ENCODE measurements around the gene PRSS48. TPM values are rescaled to one million over a fixed set of nuclear protein-coding genes. Genes with fewer than 3 reads are reported as not detected.

The PRSS48 gene
- polyA plus RNA-seq, 2 of the 4 experiments (the other 2 are of a cell fraction) = not detected

DNA sequence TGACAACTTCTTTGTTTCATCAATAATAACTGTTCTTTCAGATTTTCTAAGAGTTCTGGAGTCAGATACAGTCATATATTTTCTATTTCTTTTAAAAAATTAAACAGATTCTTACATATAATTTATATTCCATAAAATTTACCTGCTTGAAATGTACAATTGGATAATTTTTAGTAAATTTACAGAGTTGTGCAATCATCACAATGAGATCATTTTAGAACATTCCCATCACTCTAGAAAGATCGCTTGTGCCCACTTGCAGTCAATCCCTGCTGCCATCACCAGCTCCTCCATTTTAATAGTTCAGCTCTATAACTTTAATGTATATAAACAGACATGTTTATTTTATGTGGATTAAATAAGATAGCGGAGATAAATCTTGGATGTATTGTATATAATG is 29.6 kb upstream of the PRSS48 start:
- H3K4me1 ChIP-seq = no peaks in the 10 kb centered on the region
- DNase-seq (ENCODE audit: low read depth in 1 of 2, low spot score in 1 of 2) (no peak), FAIRE-seq (no peak), ATAC-seq (no peak)
- WGBS (ENCODE audit: missing lambda C conversion rate) = 89% methylated on average over 2 of the region's 2 CpGs
- ChIA-PET POLR2A (no interaction called here), CTCF (no interaction called here)
- TF ChIP-seq KDM5A (IDR thresholded peaks at IDR 0.05) = no peak
- TF ChIP-seq RAD21 (conservative IDR thresholded peaks at IDR 0.05 in 1 of 2, IDR thresholded peaks at IDR 0.05 in 1 of 2) = no peak
- TF ChIP-seq, protein P1, sequence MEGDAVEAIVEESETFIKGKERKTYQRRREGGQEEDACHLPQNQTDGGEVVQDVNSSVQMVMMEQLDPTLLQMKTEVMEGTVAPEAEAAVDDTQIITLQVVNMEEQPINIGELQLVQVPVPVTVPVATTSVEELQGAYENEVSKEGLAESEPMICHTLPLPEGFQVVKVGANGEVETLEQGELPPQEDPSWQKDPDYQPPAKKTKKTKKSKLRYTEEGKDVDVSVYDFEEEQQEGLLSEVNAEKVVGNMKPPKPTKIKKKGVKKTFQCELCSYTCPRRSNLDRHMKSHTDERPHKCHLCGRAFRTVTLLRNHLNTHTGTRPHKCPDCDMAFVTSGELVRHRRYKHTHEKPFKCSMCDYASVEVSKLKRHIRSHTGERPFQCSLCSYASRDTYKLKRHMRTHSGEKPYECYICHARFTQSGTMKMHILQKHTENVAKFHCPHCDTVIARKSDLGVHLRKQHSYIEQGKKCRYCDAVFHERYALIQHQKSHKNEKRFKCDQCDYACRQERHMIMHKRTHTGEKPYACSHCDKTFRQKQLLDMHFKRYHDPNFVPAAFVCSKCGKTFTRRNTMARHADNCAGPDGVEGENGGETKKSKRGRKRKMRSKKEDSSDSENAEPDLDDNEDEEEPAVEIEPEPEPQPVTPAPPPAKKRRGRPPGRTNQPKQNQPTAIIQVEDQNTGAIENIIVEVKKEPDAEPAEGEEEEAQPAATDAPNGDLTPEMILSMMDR (IDR thresholded peaks at IDR 0.05) = no peak
- TF ChIP-seq ZSCAN20 (CRISPR knock-in tag; IDR thresholded peaks at IDR 0.05) = no peak
- TF ChIP-seq, protein P2, sequence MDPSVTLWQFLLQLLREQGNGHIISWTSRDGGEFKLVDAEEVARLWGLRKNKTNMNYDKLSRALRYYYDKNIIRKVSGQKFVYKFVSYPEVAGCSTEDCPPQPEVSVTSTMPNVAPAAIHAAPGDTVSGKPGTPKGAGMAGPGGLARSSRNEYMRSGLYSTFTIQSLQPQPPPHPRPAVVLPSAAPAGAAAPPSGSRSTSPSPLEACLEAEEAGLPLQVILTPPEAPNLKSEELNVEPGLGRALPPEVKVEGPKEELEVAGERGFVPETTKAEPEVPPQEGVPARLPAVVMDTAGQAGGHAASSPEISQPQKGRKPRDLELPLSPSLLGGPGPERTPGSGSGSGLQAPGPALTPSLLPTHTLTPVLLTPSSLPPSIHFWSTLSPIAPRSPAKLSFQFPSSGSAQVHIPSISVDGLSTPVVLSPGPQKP (IDR thresholded peaks at IDR 0.05; ENCODE audit: low read depth, low read length) = no peak
- TF ChIP-seq, protein P3, sequence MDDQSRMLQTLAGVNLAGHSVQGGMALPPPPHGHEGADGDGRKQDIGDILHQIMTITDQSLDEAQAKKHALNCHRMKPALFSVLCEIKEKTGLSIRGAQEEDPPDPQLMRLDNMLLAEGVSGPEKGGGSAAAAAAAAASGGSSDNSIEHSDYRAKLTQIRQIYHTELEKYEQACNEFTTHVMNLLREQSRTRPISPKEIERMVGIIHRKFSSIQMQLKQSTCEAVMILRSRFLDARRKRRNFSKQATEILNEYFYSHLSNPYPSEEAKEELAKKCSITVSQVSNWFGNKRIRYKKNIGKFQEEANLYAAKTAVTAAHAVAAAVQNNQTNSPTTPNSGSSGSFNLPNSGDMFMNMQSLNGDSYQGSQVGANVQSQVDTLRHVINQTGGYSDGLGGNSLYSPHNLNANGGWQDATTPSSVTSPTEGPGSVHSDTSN (IDR thresholded peaks at IDR 0.05) = no peak
- TF ChIP-seq SREBF2 (IDR thresholded peaks at IDR 0.05) = no peak
- no peak for TF ChIP-seq TFCP2L1 (CRISPR knock-in tag; IDR thresholded peaks at IDR 0.05)
- TF ChIP-seq CBX8 (IDR thresholded peaks at IDR 0.05) = no peak
- no peak for TF ChIP-seq ZFP36 (IDR thresholded peaks at IDR 0.05; ENCODE audit: borderline replicate concordance, partially characterized antibody)
- no peak for TF ChIP-seq HOXB5 (CRISPR knock-in tag; IDR thresholded peaks at IDR 0.05)
- TF ChIP-seq PHF8 (IDR thresholded peaks at IDR 0.05; ENCODE audit: borderline replicate concordance, low read depth) = no peak
- TF ChIP-seq CHD4 (IDR thresholded peaks at IDR 0.05; ENCODE audit: borderline replicate concordance) = no peak
- no peak overlapping the region for H3K4me2 ChIP-seq
- no peaks in the 10 kb centered on the region for H3K9me3 ChIP-seq
- no peak overlapping the region for H3K27ac ChIP-seq
- no peak overlapping the region for H3K4me3 ChIP-seq

DNA sequence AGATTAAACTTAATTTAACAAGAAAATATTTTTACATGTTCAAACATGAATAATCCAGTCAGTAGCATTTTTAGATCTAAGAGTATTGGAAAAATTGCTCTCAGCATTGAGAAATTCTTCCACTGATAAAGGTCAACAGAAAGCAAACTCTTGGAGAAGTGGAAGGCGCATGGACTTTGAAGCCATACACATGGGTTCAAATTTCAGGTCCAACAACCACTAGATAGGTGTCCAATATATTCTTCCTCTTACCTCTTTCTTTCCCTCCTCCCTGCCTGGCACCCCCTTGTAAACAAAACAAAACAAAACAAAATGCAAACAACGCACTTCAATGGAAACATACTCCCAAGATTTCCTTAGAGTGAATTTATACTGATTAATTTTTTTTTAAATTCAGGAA is 28.4 kb upstream of the PRSS48 start:
- ChIA-PET POLR2A (no interaction called here), CTCF (no interaction called here)

DNA sequence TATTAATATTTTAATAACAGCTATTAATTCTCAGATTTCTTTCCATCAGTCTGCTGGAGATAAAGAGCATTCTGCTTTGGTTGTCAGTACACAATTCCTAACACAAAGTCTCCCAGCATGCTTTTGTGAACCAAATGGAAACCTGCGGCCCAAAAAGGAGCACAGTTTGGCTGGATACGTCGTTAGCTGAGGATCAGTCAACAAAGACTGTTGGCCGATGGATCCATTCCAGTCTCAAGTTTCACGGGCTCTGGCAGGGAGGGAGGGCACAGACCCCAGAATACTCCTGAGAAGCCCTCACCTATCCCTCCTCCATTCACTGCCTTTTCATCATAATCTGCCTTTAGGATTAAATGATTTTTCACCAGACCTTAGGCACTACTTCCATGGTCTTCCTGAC is 26.3 kb upstream of the PRSS48 start:
- DNase-seq (ENCODE audit: low read depth in 1 of 2, low spot score in 1 of 2) (no peak), FAIRE-seq (no peak), ATAC-seq (no peak)
- Histone ChIP-seq H3K27ac (no peak overlapping the region), H3K4me2 (no peak overlapping the region), H3K4me3 (no peak overlapping the region), H3K4me1 (no peaks in the 10 kb centered on the region), H3K9me3 (no peaks in the 10 kb centered on the region)
- POLR2A ChIA-PET = no interaction called here
- 92% methylated on average over 5 of the region's 5 CpGs for WGBS (ENCODE audit: missing lambda C conversion rate)
- CTCF ChIA-PET = no interaction called here
- TF ChIP-seq RNF2 (IDR thresholded peaks at IDR 0.05; ENCODE audit: borderline replicate concordance, low read depth) (no peak), NPAS2 (CRISPR knock-in tag; IDR thresholded peaks at IDR 0.05; ENCODE audit: borderline replicate concordance) (no peak), ZFP36 (IDR thresholded peaks at IDR 0.05; ENCODE audit: borderline replicate concordance, partially characterized antibody) (no peak), BHLHE40 (IDR thresholded peaks at IDR 0.05; ENCODE audit: low read depth, low read length) (no peak), RARB (CRISPR knock-in tag; IDR thresholded peaks at IDR 0.05) (no peak), CHD2 (IDR thresholded peaks at IDR 0.05; ENCODE audit: low read length, partially characterized antibody) (no peak), TP53 (CRISPR knock-in tag; IDR thresholded peaks at IDR 0.05) (no peak), HOXB13 (CRISPR knock-in tag; IDR thresholded peaks at IDR 0.05; ENCODE audit: low read depth) (no peak), FOSB (CRISPR knock-in tag; IDR thresholded peaks at IDR 0.05) (no peak), ZSCAN20 (CRISPR knock-in tag; IDR thresholded peaks at IDR 0.05) (no peak), TFCP2L1 (CRISPR knock-in tag; IDR thresholded peaks at IDR 0.05) (no peak), NFE2L2 (conservative IDR thresholded peaks at IDR 0.05; ENCODE audit: low read length) (no peak), ESRRA (IDR thresholded peaks at IDR 0.05; ENCODE audit: borderline replicate concordance, low read length) (no peak)
- TF ChIP-seq, protein P4, sequence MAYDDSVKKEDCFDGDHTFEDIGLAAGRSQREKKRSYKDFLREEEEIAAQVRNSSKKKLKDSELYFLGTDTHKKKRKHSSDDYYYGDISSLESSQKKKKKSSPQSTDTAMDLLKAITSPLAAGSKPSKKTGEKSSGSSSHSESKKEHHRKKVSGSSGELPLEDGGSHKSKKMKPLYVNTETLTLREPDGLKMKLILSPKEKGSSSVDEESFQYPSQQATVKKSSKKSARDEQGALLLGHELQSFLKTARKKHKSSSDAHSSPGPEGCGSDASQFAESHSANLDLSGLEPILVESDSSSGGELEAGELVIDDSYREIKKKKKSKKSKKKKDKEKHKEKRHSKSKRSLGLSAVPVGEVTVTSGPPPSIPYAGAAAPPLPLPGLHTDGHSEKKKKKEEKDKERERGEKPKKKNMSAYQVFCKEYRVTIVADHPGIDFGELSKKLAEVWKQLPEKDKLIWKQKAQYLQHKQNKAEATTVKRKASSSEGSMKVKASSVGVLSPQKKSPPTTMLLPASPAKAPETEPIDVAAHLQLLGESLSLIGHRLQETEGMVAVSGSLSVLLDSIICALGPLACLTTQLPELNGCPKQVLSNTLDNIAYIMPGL (CRISPR knock-in tag; IDR thresholded peaks at IDR 0.05; ENCODE audit: borderline replicate concordance) = no peak
- TF ChIP-seq, protein P3 (IDR thresholded peaks at IDR 0.05) = no peak
- TF ChIP-seq, protein P5, sequence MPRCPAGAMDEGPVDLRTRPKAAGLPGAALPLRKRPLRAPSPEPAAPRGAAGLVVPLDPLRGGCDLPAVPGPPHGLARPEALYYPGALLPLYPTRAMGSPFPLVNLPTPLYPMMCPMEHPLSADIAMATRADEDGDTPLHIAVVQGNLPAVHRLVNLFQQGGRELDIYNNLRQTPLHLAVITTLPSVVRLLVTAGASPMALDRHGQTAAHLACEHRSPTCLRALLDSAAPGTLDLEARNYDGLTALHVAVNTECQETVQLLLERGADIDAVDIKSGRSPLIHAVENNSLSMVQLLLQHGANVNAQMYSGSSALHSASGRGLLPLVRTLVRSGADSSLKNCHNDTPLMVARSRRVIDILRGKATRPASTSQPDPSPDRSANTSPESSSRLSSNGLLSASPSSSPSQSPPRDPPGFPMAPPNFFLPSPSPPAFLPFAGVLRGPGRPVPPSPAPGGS (IDR thresholded peaks at IDR 0.05) = no peak

More for the DNA sequence above, 28.4 kb upstream of the PRSS48 start:
- ATAC-seq (no peak), DNase-seq (ENCODE audit: low read depth in 1 of 2, low spot score in 1 of 2) (no peak), FAIRE-seq (no peak)
- Histone ChIP-seq H3K4me2 (no peak overlapping the region), H3K9me3 (no peaks in the 10 kb centered on the region), H3K4me1 (no peaks in the 10 kb centered on the region), H3K4me3 (no peak overlapping the region), H3K27ac (no peak overlapping the region)
- WGBS (ENCODE audit: missing lambda C conversion rate) = 90% methylated on average over 2 of the region's 2 CpGs
- TF ChIP-seq SREBF2 (IDR thresholded peaks at IDR 0.05) = no peak
